ENCODE measurements around the gene PRKN.

DNA sequence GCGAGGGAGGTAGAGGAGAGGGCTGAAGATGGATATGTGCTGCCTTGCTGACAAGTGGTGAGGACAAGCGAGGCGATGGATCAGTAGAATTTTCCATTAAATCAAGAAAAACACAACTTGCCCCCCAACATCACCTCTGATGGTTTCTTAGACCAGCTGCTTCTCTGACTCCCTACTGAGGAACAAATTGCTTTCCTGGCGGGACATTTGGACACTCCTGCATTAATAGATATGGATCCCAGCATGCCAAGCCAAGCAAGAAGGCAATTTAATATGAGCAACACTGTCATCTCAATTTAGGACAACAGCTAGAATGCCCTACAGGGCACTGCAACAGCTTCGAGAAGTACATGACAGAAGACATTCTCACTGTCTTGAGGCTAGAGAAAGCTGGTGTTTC lies 1205.3 kb downstream of the PRKN start:
- TF ChIP-seq, protein P1, sequence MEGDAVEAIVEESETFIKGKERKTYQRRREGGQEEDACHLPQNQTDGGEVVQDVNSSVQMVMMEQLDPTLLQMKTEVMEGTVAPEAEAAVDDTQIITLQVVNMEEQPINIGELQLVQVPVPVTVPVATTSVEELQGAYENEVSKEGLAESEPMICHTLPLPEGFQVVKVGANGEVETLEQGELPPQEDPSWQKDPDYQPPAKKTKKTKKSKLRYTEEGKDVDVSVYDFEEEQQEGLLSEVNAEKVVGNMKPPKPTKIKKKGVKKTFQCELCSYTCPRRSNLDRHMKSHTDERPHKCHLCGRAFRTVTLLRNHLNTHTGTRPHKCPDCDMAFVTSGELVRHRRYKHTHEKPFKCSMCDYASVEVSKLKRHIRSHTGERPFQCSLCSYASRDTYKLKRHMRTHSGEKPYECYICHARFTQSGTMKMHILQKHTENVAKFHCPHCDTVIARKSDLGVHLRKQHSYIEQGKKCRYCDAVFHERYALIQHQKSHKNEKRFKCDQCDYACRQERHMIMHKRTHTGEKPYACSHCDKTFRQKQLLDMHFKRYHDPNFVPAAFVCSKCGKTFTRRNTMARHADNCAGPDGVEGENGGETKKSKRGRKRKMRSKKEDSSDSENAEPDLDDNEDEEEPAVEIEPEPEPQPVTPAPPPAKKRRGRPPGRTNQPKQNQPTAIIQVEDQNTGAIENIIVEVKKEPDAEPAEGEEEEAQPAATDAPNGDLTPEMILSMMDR (IDR thresholded peaks at IDR 0.05 in 8 of 11, conservative IDR thresholded peaks at IDR 0.05 in 3 of 11), result no peak
- TF ChIP-seq POLR2A (IDR thresholded peaks at IDR 0.05) (no peak), POLR2AphosphoS5 (IDR thresholded peaks at IDR 0.05) (no peak)
